HG03469 (cell line): ENCODE data around the gene RASAL2.
A peak's percentile ranks its signal among the peaks of the same experiment; 100 is the strongest.
"Not testable (repeated sequence)": the region's sequence is repeated elsewhere in the genome, so short reads cannot be mapped to it uniquely, and the experiment has no call there.

ENCODE experiments used
- ATAC-seq: cut with Tn5 transposase; IDR thresholded peaks from one replicate; pipeline ENCODE4 v1.9.1; 2021; ENCODE audit warnings: mild to moderate bottlenecking, moderate library complexity, moderate number of reproducible peaks; ENCODE audit not compliant: unreplicated experiment

RASAL2 gene

GRCh38 chr1:178066908-178067614 is 26.8 kb upstream of the RASAL2 start:
- ATAC-seq, result peak; percentile 97

GRCh38 chr1:178071811-178072210 is 22.1 kb upstream of the RASAL2 start:
- no peak for ATAC-seq

GRCh38 chr1:178072326-178072725 is 21.6 kb upstream of the RASAL2 start:
- ATAC-seq, result no peak

GRCh38 chr1:178075333-178075732 is 18.6 kb upstream of the RASAL2 start:
- no peak for ATAC-seq

GRCh38 chr1:178076607-178077006 is 17.3 kb upstream of the RASAL2 start:
- no peak for ATAC-seq

DNA sequence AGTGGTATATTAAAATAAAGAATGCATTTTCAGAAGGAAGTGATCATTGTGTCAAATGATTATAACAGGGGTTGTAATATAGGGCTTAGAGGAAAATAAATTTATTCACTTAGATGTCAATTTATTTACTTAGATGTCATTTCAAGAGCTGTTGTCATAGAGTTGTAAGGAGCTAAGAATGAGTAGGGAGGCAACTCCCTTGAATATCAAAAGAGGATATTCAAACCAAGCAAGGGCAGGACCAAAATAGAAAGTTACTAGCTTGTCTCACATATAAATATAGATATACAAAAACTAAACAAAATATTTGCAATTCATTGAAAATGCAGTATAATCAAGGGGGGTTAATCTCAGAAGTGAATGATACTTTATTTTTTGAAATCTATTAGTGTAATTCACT is 16.0 kb upstream of the RASAL2 start:
- ATAC-seq, result no peak

- ATAC-seq, result no peak
Measured at GRCh38 chr1:178086294-178086693, 7.6 kb upstream of the RASAL2 start.

- no peak for ATAC-seq
Measured at GRCh38 chr1:178086766-178087165, 7.1 kb upstream of the RASAL2 start.

- ATAC-seq, result no peak
Measured at GRCh38 chr1:178088651-178089050, 5.3 kb upstream of the RASAL2 start.

- ATAC-seq, result not testable (repeated sequence)
Measured at GRCh38 chr1:178091454-178091853, 2.5 kb upstream of the RASAL2 start.

GRCh38 chr1:178091986-178092745 is 1.7 kb upstream of the RASAL2 start:
- no peak for ATAC-seq

DNA sequence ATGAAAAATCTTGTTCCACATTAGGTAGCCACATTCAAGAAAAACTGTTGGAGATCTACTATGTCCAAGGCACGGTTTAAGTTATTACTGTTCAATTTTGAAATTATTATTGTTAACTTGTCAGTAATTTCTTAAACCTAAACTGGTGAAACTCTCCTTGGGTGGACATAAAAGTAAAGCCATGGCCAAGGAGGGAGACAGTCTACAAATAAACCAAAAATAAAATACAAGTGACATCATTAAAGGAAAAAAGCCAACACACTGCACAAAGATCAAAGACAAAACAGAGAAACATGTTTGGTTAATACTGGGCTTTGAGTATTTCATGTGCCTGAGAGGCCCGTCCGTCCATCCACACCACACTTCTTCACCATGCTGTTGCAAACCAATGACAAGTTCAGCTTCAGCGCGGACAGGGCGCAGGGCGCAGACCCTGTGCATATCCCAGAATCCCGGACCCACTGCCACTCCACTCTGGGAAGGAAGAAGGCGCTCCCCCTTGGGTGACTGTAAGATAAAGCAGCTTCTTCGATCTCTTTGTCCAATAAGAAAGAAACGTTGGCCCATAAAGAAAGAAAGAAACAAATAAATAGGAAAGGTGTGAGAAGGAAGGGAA is 918 bp upstream of the RASAL2 start:
- no peak for ATAC-seq

- ATAC-seq, result peak; percentile 73
Measured at GRCh38 chr1:178093494-178093950, 382 bp upstream of the RASAL2 start.

GRCh38 chr1:178094739-178095645 is 1.1 kb downstream of the RASAL2 start:
- ATAC-seq, result no peak

- no peak for ATAC-seq
Measured at GRCh38 chr1:178096421-178096820, 2.5 kb downstream of the RASAL2 start.

DNA sequence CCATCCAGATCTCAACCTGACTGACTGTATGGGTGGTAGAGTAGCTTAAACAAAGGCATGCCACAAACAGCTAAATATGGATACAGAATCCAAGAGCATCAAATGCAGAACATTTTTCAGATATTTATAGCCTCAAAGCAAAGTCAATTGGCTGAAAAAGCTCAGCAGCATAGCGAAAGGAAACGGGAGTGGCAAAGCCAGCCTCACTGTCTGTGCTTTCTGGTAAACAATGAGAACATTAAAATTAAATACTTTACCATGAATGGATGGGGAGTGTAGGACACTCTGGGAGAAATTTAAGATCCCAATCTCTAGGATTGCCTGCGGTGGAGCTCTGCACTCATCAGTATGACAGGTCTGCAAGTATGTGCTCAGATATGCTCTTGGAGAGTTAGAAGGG is 4.4 kb downstream of the RASAL2 start:
- no peak for ATAC-seq

DNA sequence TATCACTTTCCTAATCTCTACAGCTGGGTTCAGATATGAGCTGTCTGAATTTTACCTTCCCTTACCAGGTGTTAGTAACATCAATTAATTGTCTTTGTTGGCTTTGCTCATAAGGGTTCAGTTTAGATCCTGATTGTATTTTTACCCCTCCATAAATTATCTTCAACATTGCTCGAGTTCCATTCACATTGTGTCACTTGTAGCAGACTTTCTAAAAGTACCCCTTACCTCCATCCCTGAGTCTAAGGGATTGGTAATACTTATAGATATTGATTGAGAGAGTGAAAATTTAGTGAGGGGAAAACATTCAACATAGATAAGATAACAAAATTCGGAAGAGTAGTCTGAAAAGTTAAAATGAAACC is 7.3 kb downstream of the RASAL2 start:
- ATAC-seq, result no peak

- ATAC-seq, result no peak
Measured at GRCh38 chr1:178101654-178102053, 7.8 kb downstream of the RASAL2 start.

GRCh38 chr1:178102218-178102617 is 8.3 kb downstream of the RASAL2 start:
- ATAC-seq, result no peak

- no peak for ATAC-seq
Measured at GRCh38 chr1:178107823-178108222, 13.9 kb downstream of the RASAL2 start.
